NOMO-1 treated with DMSO at 0.1 percent for 48 hours (cell line): ENCODE data around the gene ABCB8.
A peak's percentile ranks its signal among the peaks of the same experiment; 100 is the strongest.

Source experiments
- DNase-seq: peaks from one replicate; lab custom pipeline; 2025; ENCODE audit not compliant: unreplicated experiment; lab: John Stamatoyannopoulos, UW

Gene ABCB8

GRCh38 chr7:151028131-151028947, at the start of gene ABCB8:
ABCB8 (plus strand) TSS chr7:151028450; CDS start chr7:151028516, 66 bp downstream.
- DNase-seq, result peak; percentile 88

GRCh38 chr7:150979713-150980390, 48.4 kb upstream of the ABCB8 start:
- DNase-seq, result no peak

- no peak for DNase-seq
Measured at GRCh38 chr7:150980663-150981062, 47.6 kb upstream of the ABCB8 start.

GRCh38 chr7:150981644-150982043, 46.6 kb upstream of the ABCB8 start:
- DNase-seq, result no peak

- no peak for DNase-seq
Measured at GRCh38 chr7:150982351-150982750, 45.9 kb upstream of the ABCB8 start.

- no peak for DNase-seq
Measured at GRCh38 chr7:150983893-150984368, 44.3 kb upstream of the ABCB8 start.

GRCh38 chr7:150986099-150986512, 42.1 kb upstream of the ABCB8 start:
- DNase-seq, result no peak

GRCh38 chr7:150986556-150986955, 41.7 kb upstream of the ABCB8 start:
- no peak for DNase-seq

GRCh38 chr7:150988230-150989226, 39.7 kb upstream of the ABCB8 start:
- DNase-seq, result no peak

GRCh38 chr7:150989456-150989855, 38.8 kb upstream of the ABCB8 start:
- DNase-seq, result no peak

GRCh38 chr7:150990416-150991186, 37.6 kb upstream of the ABCB8 start, which contains the start of gene NOS3:
NOS3 (plus strand) TSS chr7:150991017; CDS start chr7:150993804, 2,787 bp downstream.
- no peak for DNase-seq

- DNase-seq, result no peak
Measured at GRCh38 chr7:150992051-150992640, 36.1 kb upstream of the ABCB8 start.

GRCh38 chr7:150992833-150993302, 35.4 kb upstream of the ABCB8 start:
- no peak for DNase-seq

GRCh38 chr7:150993511-150993910, 34.7 kb upstream of the ABCB8 start:
- DNase-seq, result no peak

GRCh38 chr7:150994141-150994837, 34.0 kb upstream of the ABCB8 start:
- DNase-seq, result no peak

- DNase-seq, result no peak
Measured at GRCh38 chr7:150994838-150995510, 33.3 kb upstream of the ABCB8 start.

- DNase-seq, result no peak
Measured at GRCh38 chr7:150996376-150997074, 31.7 kb upstream of the ABCB8 start.

- DNase-seq, result no peak
Measured at GRCh38 chr7:150997075-150997511, 31.2 kb upstream of the ABCB8 start.
